HG03175 (cell line): ENCODE measurements around the gene ROBO3.

Experiments used
- ATAC-seq: cut with Tn5 transposase; IDR thresholded peaks from one replicate; pipeline ENCODE4 v1.9.1; 2021; ENCODE audit warnings: mild to moderate bottlenecking, moderate library complexity; ENCODE audit not compliant: unreplicated experiment

ROBO3 gene, protein sequence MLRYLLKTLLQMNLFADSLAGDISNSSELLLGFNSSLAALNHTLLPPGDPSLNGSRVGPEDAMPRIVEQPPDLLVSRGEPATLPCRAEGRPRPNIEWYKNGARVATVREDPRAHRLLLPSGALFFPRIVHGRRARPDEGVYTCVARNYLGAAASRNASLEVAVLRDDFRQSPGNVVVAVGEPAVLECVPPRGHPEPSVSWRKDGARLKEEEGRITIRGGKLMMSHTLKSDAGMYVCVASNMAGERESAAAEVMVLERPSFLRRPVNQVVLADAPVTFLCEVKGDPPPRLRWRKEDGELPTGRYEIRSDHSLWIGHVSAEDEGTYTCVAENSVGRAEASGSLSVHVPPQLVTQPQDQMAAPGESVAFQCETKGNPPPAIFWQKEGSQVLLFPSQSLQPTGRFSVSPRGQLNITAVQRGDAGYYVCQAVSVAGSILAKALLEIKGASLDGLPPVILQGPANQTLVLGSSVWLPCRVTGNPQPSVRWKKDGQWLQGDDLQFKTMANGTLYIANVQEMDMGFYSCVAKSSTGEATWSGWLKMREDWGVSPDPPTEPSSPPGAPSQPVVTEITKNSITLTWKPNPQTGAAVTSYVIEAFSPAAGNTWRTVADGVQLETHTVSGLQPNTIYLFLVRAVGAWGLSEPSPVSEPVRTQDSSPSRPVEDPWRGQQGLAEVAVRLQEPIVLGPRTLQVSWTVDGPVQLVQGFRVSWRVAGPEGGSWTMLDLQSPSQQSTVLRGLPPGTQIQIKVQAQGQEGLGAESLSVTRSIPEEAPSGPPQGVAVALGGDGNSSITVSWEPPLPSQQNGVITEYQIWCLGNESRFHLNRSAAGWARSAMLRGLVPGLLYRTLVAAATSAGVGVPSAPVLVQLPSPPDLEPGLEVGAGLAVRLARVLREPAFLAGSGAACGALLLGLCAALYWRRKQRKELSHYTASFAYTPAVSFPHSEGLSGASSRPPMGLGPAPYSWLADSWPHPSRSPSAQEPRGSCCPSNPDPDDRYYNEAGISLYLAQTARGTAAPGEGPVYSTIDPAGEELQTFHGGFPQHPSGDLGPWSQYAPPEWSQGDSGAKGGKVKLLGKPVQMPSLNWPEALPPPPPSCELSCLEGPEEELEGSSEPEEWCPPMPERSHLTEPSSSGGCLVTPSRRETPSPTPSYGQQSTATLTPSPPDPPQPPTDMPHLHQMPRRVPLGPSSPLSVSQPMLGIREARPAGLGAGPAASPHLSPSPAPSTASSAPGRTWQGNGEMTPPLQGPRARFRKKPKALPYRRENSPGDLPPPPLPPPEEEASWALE (N-terminal part only)

DNA sequence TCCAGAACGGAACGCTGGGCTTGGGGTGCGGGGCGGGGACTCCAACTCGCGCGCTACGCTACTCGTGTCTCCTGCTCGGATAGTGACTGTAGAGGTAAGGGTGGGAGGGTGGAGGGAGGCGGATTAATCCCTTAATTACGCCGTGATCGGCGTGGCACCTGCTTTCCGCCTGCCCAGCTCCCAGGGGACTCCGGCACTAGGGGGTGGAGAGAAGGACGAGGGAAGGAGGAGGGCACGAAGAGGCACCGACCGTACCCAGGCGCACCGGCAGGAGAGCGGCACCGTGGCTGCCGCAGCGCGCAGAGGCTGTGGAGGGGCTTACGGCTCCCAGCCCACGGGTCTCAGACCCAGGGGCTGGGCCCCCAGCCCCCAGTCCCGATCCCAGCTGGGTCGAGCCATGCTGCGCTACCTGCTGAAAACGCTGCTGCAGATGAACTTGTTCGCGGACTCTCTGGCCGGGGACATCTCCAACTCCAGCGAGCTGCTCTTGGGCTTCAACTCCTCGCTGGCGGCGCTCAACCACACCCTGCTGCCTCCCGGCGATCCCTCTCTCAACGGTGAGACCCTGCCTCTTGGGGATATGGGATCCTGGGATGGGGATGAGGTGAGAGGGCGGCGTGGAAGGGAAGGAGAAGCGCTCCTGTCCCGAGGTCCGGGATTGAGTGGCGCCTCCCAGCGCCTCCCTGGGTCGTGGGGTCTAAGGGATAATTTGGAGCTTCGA is at the start of gene ROBO3:
Gene ROBO3 (plus strand): TSS at position 252 of the 721 bp plus-strand sequence. CDS start 146 bp downstream, at position 398.
- ATAC-seq = no peak

DNA sequence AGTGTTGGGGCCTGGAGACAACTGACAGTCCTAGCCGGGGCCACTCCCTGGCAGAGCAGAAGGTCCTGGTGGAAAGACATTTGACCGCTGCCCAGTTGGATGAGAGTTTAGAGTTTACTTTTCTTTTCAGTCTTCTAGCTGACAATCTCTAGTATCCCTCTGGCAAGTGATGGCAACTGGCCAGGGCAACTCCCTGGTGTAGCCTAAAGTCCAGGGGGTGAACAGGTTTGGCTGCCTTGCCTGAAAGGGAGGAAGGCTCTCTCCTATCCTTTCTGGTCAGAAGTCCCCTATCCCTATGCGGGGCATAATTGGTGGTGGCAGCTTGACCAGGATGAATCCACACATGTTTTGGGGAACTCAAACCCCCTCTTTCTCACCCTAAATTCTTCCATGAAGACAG is 48.2 kb upstream of the ROBO3 start:
- ATAC-seq = no peak

DNA sequence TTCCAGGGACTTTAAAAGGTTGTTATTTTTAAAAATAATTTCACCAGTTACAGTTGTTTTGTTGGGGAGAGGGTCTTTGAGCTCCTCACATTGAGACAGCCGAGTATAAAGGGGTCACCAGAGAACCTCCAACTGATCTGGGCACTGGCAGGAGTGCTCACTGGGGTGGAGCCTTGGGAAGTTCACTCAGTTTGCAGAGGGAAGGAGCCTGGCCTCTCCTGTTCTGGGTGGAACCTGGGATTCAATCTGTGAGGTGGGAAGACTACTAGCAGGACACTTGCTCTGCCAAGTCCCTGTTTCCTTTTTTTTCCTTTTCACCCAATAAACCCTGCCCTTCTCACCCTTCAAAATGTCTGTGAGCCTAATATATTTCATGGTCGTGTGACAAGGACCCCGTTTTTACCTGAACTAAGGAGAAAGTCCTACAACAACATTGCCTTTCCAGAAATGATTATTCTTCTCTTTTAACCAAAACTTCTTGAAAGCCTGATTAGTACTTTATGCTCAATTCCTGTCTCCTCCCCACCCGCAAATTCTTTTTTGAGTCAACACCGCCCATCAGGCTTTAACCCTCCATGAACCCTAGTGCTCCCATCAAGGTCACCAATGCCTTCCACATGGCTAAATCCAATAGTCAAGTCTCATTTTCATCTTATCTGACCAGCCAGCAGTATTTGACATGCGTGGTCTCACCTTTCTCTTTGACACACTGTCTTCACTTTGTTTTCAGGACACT is 43.1 kb upstream of the ROBO3 start:
- no peak for ATAC-seq

DNA sequence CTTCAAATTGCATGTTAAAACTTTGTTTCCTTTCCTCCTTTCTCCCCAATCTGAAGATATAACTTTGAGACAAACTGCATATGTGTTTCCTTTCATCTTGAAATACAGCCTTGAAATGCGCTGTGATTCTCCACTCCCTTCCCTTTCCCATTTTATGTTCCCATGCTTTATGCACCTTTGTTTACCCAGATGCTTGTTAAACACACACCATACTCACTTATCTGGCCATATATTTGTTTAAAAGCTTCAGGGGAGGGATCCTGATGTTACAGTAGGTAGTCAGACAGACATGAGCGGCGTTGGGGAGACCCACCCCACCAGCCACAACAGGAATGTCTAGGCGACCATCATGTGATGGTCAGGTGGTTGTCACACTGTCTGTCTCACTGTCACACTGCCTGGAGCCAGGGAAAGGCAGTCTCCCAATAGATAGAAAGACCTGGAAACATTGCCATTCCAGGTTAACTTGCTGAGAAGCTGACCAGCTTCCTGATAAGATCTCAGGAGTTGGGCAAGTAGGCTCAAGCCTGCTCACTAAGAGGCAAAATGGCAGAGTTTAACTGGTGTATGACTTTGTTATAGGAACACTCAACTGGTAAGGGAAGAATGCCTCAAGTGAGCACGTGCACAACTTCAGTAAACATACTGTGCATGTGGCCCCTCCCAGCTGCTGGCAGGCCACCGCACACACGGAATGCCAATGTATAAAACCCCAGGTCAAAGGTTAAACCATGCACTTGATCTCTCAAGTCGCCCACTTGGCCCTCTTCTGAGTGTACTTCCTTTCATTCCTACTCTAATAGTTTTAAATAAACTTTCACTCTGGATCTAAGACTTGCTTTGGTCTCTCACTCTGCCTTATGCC is 41.5 kb upstream of the ROBO3 start:
- ATAC-seq = no peak

DNA sequence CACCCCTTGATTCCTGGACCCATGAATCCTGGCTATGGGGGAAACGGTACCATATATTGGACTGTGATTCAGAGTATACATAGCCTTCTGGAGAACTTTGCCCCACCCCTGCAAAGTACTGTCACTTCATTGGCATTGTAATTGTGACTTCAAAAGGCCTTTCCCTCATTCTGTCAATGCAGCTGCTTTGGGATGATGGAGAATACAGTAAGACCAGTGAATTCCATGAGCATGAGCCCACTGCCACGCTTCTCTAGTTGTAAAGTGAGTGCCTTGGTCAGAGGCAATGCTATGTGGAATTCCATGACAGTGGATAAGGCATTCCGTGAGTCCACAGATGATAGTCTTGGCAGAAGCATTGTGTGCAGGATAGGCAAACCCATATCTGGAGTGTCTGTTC is 39.4 kb upstream of the ROBO3 start:
- no peak for ATAC-seq

DNA sequence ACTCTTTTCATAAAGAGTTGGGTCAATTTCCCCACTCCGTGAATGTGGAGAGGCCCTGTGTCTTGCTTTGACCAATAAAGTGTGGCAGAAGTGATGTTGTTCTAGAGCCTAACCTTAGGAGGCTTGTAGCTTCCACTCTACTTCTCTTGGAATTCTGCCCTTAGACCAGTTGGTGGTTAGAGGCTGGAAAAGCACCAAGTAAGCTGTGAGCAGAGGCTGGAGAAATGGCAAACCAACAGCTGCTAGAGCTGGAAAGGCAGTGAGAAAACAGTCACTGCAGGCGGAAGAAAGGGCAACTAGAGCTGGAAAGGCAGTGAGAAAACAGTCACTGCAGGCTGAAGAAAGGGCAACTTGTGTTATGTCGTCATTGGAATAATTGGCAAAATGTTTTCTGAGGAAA is 35.2 kb upstream of the ROBO3 start:
- ATAC-seq = no peak

DNA sequence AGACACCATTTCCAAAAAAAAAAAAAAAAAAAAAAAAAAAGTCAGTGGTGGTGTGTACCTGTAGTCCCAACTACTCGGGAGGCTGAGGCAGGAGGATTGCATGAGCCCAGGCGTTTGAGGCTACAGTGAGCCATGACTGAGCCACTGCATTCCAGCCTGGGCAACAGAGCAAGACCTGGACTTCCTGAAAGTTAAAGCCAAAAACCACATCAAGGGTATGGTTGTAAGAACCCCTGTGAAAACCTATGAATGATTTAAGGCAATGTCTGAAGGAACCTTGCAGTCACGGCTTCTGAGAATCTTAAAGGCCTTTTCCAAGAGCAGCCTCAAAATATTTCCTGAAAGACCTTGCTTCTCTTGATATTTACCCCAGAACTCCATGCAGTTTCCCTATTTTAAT is 34.5 kb upstream of the ROBO3 start:
- ATAC-seq = no peak

DNA sequence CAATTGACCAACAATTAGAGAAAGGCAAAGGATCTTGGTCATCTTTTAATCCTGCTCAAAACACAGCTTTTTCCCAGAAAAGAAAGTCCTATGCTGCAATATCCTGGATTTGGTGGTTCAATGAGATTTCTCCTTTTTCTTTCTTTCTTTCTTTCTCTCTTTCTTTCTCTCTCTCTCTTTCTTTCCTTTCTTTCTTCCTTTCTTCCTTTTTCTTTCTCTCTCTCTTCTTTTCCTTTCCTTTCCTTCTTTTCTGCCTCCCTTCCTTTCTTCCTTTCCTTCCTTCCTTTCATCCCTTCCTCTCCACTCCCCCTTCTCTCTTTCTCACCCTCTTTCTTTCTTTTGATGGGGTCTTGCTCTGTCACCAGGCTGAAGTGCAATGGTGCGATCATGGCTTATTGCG is 33.3 kb upstream of the ROBO3 start:
- ATAC-seq = no peak

DNA sequence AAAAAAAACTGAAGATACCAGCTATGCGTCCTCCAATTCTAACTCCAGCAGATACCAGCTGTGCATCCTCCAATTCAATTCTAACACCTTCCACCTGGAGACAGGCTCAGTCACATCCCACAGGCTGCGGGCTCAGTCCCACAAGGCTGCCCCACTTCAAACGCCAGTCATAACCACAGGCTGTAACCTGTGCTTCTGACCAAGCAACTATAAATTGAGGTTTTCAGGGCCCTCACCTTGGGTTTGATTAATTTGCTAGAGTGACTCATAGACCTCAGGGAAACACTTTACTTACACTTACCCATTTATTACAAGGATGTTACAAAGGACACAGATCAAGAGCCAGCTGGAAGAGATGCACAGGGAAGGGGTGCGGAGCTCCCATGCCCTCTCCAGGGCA is 32.7 kb upstream of the ROBO3 start:
- ATAC-seq = no peak

DNA sequence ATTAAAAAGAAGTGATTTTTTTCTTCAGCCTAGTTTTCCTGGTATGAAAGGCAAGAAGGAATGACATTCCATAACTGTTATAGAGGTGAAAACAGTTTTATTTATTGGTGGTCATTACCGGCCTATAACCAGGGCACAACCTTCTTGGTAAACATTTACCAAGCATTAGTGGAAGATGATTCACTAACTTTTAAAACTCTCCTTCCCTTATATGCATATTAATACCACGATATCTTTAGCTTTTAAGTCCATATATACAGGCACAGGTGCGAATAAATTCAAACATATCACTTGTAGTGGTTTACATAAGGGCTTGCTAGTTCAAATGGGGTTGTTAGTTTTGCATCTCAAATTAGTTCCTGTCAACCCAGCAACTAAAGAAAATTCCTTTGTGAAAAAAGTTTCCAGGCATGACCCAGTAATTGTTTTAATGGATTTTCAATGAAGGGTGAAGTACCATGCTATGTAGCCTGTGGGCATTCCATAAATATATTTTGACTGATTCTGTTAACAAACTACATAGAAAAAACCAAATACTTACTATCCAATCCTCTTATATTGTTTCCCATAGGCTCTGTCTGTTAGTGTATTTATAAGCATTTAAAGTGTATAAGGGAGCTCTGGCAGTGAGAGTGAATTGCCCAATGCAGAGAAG is 30.6 kb upstream of the ROBO3 start:
- no peak for ATAC-seq

DNA sequence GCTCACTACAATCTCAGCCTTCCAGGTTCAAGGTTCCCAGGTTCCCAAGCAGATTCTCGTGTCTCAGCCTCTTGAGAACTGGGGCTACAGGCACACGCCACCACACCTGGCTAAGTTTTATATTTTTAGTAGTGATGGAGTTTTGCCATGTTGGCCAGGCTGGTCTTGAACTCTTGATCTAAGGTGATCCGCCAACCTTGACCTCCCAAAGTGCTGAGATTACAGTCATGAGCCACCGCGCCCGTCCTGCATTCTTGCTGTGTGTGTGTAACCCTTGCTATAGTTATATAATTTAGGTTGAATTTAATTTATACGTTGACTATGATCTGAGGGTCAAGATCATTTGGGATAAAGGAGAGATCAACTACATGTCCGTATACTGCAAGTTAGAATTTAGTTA is 29.3 kb upstream of the ROBO3 start:
- no peak for ATAC-seq

DNA sequence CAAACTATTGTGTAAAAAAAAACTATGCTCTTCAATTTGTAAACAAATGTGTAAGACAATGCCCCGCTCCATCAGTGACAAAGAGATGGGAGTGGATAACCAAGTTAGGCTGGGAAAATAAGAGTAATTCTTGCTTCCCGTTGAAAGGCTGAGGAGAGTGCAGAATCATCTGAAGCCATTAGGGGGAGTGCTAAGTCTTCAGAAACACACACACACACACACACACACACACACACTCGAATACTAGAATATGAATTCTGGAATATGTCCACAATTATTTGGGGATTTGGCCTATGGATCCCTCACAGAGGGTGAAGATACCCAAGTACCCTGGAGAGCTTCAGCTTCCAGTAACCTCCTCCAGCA is 27.8 kb upstream of the ROBO3 start:
- ATAC-seq = no peak

DNA sequence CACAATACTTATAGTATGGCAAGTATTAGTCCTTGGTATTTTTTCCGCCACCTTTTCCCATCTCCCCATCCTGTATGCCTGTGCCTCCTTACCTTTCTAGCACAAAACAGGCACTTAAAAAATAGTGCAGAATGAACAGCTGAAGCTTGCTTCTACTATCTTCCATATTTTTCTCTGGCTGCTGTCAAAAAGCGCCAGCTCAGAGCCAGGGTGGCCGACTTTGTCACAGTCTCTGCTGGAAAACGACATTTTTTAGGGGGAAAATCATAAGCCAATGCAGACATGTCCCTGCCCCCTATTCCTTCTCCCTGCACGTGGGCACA is 26.5 kb upstream of the ROBO3 start:
- no peak for ATAC-seq

DNA sequence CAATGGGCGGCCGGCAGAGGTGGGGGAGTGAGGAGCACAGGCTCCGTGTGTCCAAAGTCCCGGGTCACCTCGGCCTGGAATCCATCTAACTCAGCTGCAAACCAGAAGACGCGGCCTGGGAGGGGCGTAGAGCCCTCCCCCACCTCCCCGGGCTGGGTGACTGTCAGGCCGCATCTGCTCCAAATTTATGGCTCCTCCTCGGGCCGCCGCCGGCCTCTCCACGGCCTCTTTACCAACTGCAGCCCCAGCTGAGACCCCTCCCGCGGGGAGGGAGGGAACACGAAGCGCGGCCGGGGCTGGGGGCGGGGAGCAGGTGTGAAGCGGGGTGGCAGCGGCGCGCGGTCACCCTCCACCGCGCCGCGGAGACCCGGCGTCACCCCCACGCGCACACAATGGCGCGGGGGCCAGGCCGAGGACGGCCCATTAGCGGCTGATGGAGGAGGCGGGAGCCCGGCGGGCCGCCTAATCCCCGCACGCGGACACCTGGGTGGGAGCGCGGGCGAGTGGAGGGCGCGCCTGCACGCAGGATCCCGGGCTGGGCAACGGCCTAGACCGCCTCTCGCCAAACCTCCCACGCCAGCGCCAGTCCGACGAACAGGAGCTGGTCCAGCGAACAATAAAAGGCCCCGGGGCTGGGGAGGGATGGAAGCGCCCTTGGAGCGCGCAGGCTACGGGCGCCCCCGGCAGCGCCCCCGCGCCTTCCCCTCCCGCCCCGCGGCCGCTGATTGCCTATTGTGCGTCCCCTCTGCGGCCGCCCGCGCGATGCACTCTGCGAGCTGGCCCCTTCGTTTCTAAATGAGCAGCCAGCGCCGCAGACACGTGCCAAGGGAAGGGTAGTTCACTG is 25.9 kb upstream of the ROBO3 start:
- no peak for ATAC-seq

DNA sequence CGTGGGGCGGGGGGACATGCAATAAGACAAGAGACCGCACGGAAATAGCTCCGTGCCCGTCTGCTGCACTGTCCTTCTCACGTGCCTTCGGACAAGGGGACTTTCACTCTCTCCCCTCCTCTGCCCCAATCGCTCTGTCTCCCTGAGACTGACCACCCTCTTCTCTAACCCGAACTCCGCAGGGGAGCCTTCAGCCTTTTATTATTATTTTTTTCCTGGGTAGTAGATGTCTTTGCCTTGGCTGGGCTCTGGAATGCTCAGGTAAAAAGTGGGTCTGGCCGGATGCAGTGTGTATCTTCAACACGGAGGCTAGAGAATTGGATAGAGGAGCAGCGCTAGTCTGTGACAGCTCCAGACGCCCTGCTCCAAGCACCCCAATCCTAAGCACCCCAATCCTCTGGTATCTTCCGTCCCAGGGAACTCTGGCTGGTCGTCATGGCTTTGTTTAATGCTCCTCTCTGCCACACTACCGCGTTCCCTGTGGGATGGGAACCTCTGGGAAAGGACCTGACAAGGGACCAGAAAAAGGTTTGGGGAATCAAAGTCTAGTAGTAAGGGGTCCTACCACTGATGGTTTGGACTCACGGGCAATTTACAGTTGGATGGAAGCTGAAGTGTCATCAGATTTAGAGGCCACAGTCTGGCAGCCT is 25.1 kb upstream of the ROBO3 start:
- no peak for ATAC-seq

DNA sequence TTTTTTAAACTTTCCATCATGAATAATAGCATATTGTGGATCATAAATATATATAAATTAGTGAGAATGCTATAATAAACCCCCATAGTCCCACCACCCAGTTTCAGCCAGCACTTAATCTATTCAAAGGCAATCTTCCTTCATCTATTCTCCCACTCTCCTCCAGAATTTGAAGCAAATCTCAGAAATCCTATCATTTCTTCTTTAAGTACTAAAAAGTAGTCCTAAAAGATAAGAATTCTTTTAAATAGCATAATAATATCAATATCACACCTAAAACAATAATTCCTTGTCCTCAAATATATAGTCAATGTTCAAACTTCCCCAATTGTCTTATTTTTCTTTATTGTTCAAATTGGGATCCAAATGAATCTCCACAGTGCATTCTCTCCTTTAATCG is 24.6 kb upstream of the ROBO3 start:
- no peak for ATAC-seq

DNA sequence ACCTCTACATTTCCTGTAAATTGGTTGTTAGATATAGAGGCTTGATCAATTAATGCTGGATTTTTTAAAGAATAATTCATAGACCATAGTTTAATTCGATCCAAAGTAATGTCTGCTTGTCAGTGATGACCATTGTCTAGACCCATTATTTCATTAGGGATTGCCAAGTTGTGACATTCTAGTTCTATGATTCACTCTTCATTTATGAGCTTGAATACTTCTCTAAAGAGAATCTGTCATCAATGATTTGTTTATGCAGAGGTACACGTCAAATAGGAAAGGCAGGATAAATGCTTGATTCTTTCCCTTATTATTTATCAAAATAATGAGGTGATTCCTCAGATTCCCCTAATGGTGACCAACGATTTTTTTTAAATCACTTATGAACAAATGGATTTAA is 24.0 kb upstream of the ROBO3 start:
- ATAC-seq = no peak
